HCT116 (cell line): ENCODE measurements around the gene SPIB. TPM values are rescaled to one million over a fixed set of nuclear protein-coding genes. Genes with fewer than 3 reads are reported as not detected.

Experiments used
- ATAC-seq: fragments of 200-7000 bp; cut with Tn5 transposase; 2 replicates; pipeline ENCODE4 v1.9.1; 2020; ENCODE audit warnings: mild to moderate bottlenecking, moderate library complexity
- BruUV-seq: library from RNA; stranded (reverse); fragments of 400-500 nt; replicated peaks from 2 replicates; lab custom pipeline; 2021; lab: Mats Ljungman, UMichigan
- CTCF ChIA-PET: fragments of 300-600 bp; sonication (Branson Sonifier 250); formaldehyde crosslinking; loops from one replicate; lab custom pipeline; 2021; ENCODE audit warnings: antibody characterized with exemption; lab: Charles Lee
- POLR2A ChIA-PET: fragments of 300-600, 350-600 bp; sonication (Branson Sonifier 250); formaldehyde crosslinking; loops from one replicate; lab custom pipeline; 2021; ENCODE audit warnings: antibody characterized with exemption; lab: Charles Lee
- RAD21 ChIA-PET, 2 experiments: fragments of 300-600 bp; sonication (Branson Sonifier 250); formaldehyde crosslinking; loops; one replicate each; lab custom pipeline; 2023; ENCODE audit warnings: low total read pairs in 2 of 2; ENCODE audit not compliant: uncharacterized antibody in 2 of 2, unreplicated experiment in 2 of 2, low non-redundant PET in 1 of 2; lab: Charles Lee
- DNase-seq: peaks from one replicate; pipeline ENCODE4 v3.0.0-alpha.2; 2010; ENCODE audit warnings: low read depth, low spot score
- H2AFZ ChIP-seq: fragments of 200-600 bp; shearing (Covaris generic), sonication (generic); 2 replicates; pipeline ENCODE4 v1.6.1; 2017; ENCODE audit warnings: low read depth, mixed run types, mixed read lengths, antibody characterized with exemption, low read length; ENCODE audit not compliant: poor library complexity, severe bottlenecking
- H3K27ac ChIP-seq: 2 replicates; pipeline ENCODE4 v1.5.1; 2012; ENCODE audit warnings: low read depth, low read length
- H3K27me3 ChIP-seq: fragments of 200-600 bp; sonication (generic); 2 replicates; pipeline ENCODE4 v1.6.1; 2016; ENCODE audit warnings: mixed run types, low read length, mixed read lengths; ENCODE audit not compliant: insufficient read depth
- H3K36me3 ChIP-seq, 2 experiments: fragments of 200-500 bp in 1 of 2; fragments of 200-600 bp in 1 of 2; sonication (Bioruptor generic) in 1 of 2; sonication (generic) in 1 of 2; 2 replicates each; pipeline versions ENCODE4 v1.5.1 to v1.6.1; 2014 to 2016; ENCODE audit warnings: low read length in 2 of 2, inconsistent platforms in 1 of 2, mixed read lengths in 1 of 2, mixed run types in 1 of 2; ENCODE audit not compliant: insufficient read depth in 2 of 2, control insufficient read depth in 1 of 2
- H3K4me1 ChIP-seq, 2 experiments: fragments of 200-600 bp in 1 of 2; sonication (generic) in 1 of 2; 2 replicates each; pipeline versions ENCODE4 v1.5.1 to v1.6.1; 2012 to 2017; ENCODE audit warnings: low read length in 2 of 2, inconsistent platforms in 1 of 2, mild to moderate bottlenecking in 1 of 2, mixed read lengths in 1 of 2, mixed run types in 1 of 2, moderate library complexity in 1 of 2; ENCODE audit not compliant: insufficient read depth in 2 of 2, control insufficient read depth in 1 of 2
- H3K4me2 ChIP-seq: fragments of 200-600 bp; sonication (generic); 2 replicates; pipeline ENCODE4 v1.6.1; 2017; ENCODE audit warnings: mixed run types, low read length, mixed read lengths
- H3K4me3 ChIP-seq, 2 experiments: fragments of 200-600 bp in 1 of 2; sonication (generic) in 1 of 2; replicated peaks in 1 of 2; 2 replicates each; pipeline ENCODE4 v1.5.1; 2011 to 2016; ENCODE audit warnings: low read length in 2 of 2, control low read depth in 1 of 2, low read depth in 1 of 2, mild to moderate bottlenecking in 1 of 2, mixed read lengths in 1 of 2, mixed run types in 1 of 2
- H3K79me2 ChIP-seq: fragments of 200-600 bp; sonication (generic); 2 replicates; pipeline ENCODE4 v1.6.1; 2017; ENCODE audit warnings: mild to moderate bottlenecking, mixed run types, low read length, moderate library complexity, mixed read lengths; ENCODE audit not compliant: insufficient read depth
- H3K9ac ChIP-seq: fragments of 200-600 bp; sonication (generic); 2 replicates; pipeline ENCODE4 v1.6.1; 2016; ENCODE audit warnings: low read length, mixed read lengths
- H3K9me2 ChIP-seq: fragments of 200-600 bp; sonication (generic), shearing (Covaris generic); 2 replicates; pipeline ENCODE4 v1.6.1; 2017; ENCODE audit warnings: mixed run types, mild to moderate bottlenecking, moderate library complexity; ENCODE audit not compliant: insufficient read depth
- H3K9me3 ChIP-seq, 2 experiments: fragments of 200-500 bp in 1 of 2; fragments of 200-600 bp in 1 of 2; sonication (Bioruptor generic) in 1 of 2; sonication (generic) in 1 of 2; 2 replicates each; pipeline ENCODE4 v1.6.1; 2014 to 2017; ENCODE audit warnings: low read length in 2 of 2, mixed read lengths in 2 of 2, inconsistent platforms in 1 of 2, low read depth in 1 of 2, mild to moderate bottlenecking in 1 of 2, mixed run types in 1 of 2, moderate library complexity in 1 of 2; ENCODE audit not compliant: control insufficient read depth in 1 of 2, insufficient read depth in 1 of 2
- H4K20me1 ChIP-seq: fragments of 200-600 bp; sonication (generic), shearing (Covaris generic); 2 replicates; pipeline ENCODE4 v1.6.1; 2017; ENCODE audit warnings: mixed run types, mild to moderate bottlenecking, moderate library complexity; ENCODE audit not compliant: insufficient read depth
- ELF1 ChIP-seq: IDR thresholded peaks from 2 replicates; pipeline ENCODE4 v1.6.1; 2012; ENCODE audit warnings: low read depth, borderline replicate concordance
- EZH2 ChIP-seq: fragments of 200-600 bp; sonication (generic); IDR thresholded peaks from 2 replicates; pipeline ENCODE4 v1.6.1; 2017; ENCODE audit warnings: antibody characterized with exemption, mixed run types
- JUND ChIP-seq: IDR thresholded peaks from 2 replicates; pipeline ENCODE4 v1.6.1; 2012
- POLR2AphosphoS5 ChIP-seq: IDR thresholded peaks from 2 replicates; pipeline ENCODE4 v1.6.1; 2011; ENCODE audit warnings: mild to moderate bottlenecking, low read depth, low read length, moderate library complexity
- SRF ChIP-seq: IDR thresholded peaks from 2 replicates; pipeline ENCODE4 v1.6.1; 2012; ENCODE audit warnings: low read depth
- TCF7L2 ChIP-seq: IDR thresholded peaks from 2 replicates; pipeline ENCODE4 v1.7.0; 2011; ENCODE audit warnings: borderline replicate concordance, inconsistent platforms; ENCODE audit not compliant: insufficient read depth, insufficient read length; ENCODE audit errors: extremely low read depth
- ZFX ChIP-seq: fragments of 450-650 bp; IDR thresholded peaks from 2 replicates; pipeline ENCODE4 v1.6.1; 2017
- ZNF274 ChIP-seq: fragments of 200-500 bp; sonication (Bioruptor generic); IDR thresholded peaks from 2 replicates; pipeline ENCODE4 v1.6.1; 2014; ENCODE audit warnings: mild to moderate bottlenecking, low read depth, low read length, inconsistent platforms
- intact Hi-C: fragments of 100-400 bp; cut with micrococcal nuclease; formaldehyde crosslinking; loops from 2 replicates; pipeline ENCODE4 v1.10.0; 2022
- total RNA-seq: library from RNA; stranded (reverse); gene quantifications from one replicate; pipeline ENCODE4 v1.2.1, GENCODE V29; 2021; ENCODE audit not compliant: unreplicated experiment
- TF ChIP-seq, protein P1 (sequence below), 3 experiments: fragments of 200-600 bp in 1 of 3; sonication (generic) in 1 of 3; IDR thresholded peaks in 2 of 3; conservative IDR thresholded peaks in 1 of 3; 2 replicates each; pipeline ENCODE4 v1.5.1; 2012 to 2017; ENCODE audit warnings: low read depth in 2 of 3, low read length in 2 of 3, antibody characterized with exemption in 1 of 3, borderline replicate concordance in 1 of 3, control low read depth in 1 of 3, mild to moderate bottlenecking in 1 of 3, mixed read lengths in 1 of 3, mixed run types in 1 of 3, moderate library complexity in 1 of 3; ENCODE audit not compliant: insufficient read depth in 1 of 3
- TF ChIP-seq, protein P2 (sequence below): IDR thresholded peaks from 2 replicates; pipeline ENCODE4 v1.6.1; 2011; ENCODE audit warnings: mild to moderate bottlenecking, low read length, moderate library complexity; ENCODE audit not compliant: insufficient replicate concordance; ENCODE audit errors: extremely low read depth

Gene SPIB
- total RNA-seq, 1 experiment from 2014 or later, result 0.96 TPM

DNA sequence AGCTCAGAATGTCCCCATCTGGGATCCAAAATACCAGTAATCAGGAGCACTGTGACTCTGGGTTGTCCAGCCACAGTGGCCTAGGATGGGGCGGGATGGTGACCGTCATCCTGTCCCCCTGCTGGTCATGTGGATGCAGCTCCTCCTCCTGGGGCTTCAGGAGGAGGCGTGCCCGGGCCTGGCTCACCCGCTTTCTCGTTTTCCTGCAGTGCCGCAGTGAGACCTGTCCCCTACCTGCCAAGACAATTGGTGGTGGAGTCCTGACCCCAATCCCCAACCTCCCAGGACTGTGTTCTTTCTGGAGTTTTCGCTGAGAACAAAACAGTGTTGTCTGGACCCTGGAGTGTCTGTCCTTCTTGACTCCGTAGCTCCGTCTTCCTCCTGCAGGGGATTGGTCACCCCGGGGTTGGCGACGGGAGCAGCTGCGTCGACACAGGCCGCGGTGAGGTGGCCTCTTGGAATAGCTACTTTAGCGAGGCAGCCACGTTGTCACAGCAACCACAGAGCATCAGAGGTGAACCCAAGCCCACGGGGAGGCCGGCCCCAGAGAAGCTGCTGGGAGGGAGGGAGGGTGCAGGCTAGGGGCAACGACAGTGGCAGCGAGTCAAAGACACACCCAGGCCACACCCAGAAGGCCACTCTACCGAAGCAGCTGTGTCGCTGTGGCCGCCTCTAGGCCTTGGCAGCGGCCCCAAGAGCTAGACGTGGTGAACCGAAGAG lies 47.4 kb downstream of the SPIB start:
- peak overlapping the region; percentile 39 to 55 for H3K4me3 ChIP-seq
- peaks cover 12 to 33% of the 10 kb centered on the region in 2 experiments for H3K4me1 ChIP-seq
- no peaks in the 10 kb centered on the region for H3K9me2 ChIP-seq
- peak overlapping the region; percentile 60 for H3K9ac ChIP-seq
- intact Hi-C loops, result no loop called here
- H3K4me2 ChIP-seq, result peak overlapping the region; percentile 86
- POLR2A ChIA-PET, result interaction anchor here (1.1 to 1.5 kb wide), 2 partner anchors 9 to 82 kb away, joined by 3 read pairs; partner anchors contain the start of gene POLD1
- peak overlapping the region; percentile 50 for H3K27ac ChIP-seq
- H3K9me3 ChIP-seq, result no peaks in the 10 kb centered on the region
- H3K27me3 ChIP-seq, result no peaks in the 10 kb centered on the region
- no peaks in the 10 kb centered on the region for H3K79me2 ChIP-seq
- ATAC-seq, result peak; percentile 91
- RAD21 ChIA-PET, result no interaction called here
- no peaks in the 10 kb centered on the region for H4K20me1 ChIP-seq
- no peaks in the 10 kb centered on the region for H3K36me3 ChIP-seq
- DNase-seq, result peak; percentile 42
- CTCF ChIA-PET, result interaction anchor here (0.7 to 1.7 kb wide), 6 partner anchors 8 to 109 kb away, joined by 3 to 8 read pairs (median 4); no protein-coding TSS in a partner anchor
- H2AFZ ChIP-seq, result peak overlapping the region; percentile 95
- TF ChIP-seq EZH2, result no peak
- TF ChIP-seq, protein P1, sequence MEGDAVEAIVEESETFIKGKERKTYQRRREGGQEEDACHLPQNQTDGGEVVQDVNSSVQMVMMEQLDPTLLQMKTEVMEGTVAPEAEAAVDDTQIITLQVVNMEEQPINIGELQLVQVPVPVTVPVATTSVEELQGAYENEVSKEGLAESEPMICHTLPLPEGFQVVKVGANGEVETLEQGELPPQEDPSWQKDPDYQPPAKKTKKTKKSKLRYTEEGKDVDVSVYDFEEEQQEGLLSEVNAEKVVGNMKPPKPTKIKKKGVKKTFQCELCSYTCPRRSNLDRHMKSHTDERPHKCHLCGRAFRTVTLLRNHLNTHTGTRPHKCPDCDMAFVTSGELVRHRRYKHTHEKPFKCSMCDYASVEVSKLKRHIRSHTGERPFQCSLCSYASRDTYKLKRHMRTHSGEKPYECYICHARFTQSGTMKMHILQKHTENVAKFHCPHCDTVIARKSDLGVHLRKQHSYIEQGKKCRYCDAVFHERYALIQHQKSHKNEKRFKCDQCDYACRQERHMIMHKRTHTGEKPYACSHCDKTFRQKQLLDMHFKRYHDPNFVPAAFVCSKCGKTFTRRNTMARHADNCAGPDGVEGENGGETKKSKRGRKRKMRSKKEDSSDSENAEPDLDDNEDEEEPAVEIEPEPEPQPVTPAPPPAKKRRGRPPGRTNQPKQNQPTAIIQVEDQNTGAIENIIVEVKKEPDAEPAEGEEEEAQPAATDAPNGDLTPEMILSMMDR (IDR thresholded peaks at IDR 0.05 in 2 of 3, conservative IDR thresholded peaks at IDR 0.05 in 1 of 3; ENCODE audit: borderline replicate concordance in 1 of 3, insufficient read depth in 1 of 3, low read depth in 2 of 3, low read length in 2 of 3), result peak in 2 of 3 experiments; percentile 56 to 67; a peak in 4 of 6 replicates
- TF ChIP-seq POLR2AphosphoS5, result peak; percentile 46; the same call in 1 of the 2 replicates
- no TSS peak for BruUV-seq

DNA sequence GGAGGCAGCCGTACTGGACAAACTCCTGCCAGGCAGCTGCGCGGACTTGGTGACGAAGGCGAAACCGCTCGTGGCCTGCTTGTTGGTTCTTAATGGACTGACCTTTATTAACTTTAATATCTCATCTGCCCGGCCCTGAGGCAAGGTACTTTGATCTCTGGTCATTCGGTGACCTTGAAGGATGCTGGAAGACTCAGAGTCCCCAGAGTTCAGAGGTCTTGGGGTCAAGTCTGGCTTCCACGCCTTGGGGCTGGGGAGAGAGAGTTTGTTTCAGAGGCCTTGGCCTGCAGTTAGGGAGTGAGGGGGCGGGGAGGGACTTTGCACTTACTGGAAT lies 47.9 kb downstream of the SPIB start:
- H3K36me3 ChIP-seq, result no peaks in the 10 kb centered on the region
- peak overlapping the region; percentile 86 for H3K4me2 ChIP-seq
- H3K27ac ChIP-seq, result peak overlapping the region; percentile 50
- peaks cover 12 to 27% of the 10 kb centered on the region in 2 experiments for H3K4me1 ChIP-seq
- H4K20me1 ChIP-seq, result no peaks in the 10 kb centered on the region
- POLR2A ChIA-PET, result interaction anchor here (1.1 to 1.5 kb wide), 2 partner anchors 9 to 82 kb away, joined by 3 read pairs; partner anchors contain the start of gene POLD1
- H3K4me3 ChIP-seq, result peak overlapping the region; percentile 39 to 55
- CTCF ChIA-PET, result interaction anchor here (1.3 to 1.7 kb wide), 3 partner anchors 12 to 109 kb away, joined by 6 to 8 read pairs (median 6); no protein-coding TSS in a partner anchor
- BruUV-seq, result TSS peak; percentile 59
- H3K9me3 ChIP-seq, result no peaks in the 10 kb centered on the region
- no peak overlapping the region for H2AFZ ChIP-seq
- DNase-seq (no peak), ATAC-seq (no peak)
- no peaks in the 10 kb centered on the region for H3K79me2 ChIP-seq
- H3K9me2 ChIP-seq, result no peaks in the 10 kb centered on the region
- peak overlapping the region; percentile 60; the same call in 1 of the 2 replicates for H3K9ac ChIP-seq
- RAD21 ChIA-PET, result no interaction called here
- no peaks in the 10 kb centered on the region for H3K27me3 ChIP-seq
- intact Hi-C loops, result no loop called here
- TF ChIP-seq EZH2, result no peak
- TF ChIP-seq ZFX, result no peak
- no peak for TF ChIP-seq ZNF274
- no peak for TF ChIP-seq JUND
- TF ChIP-seq, protein P1 (IDR thresholded peaks at IDR 0.05 in 2 of 3, conservative IDR thresholded peaks at IDR 0.05 in 1 of 3; ENCODE audit: borderline replicate concordance in 1 of 3, insufficient read depth in 1 of 3, low read depth in 2 of 3, low read length in 2 of 3), result no peak
- no peak for TF ChIP-seq TCF7L2
- no peak for TF ChIP-seq SRF
- TF ChIP-seq, protein P2, sequence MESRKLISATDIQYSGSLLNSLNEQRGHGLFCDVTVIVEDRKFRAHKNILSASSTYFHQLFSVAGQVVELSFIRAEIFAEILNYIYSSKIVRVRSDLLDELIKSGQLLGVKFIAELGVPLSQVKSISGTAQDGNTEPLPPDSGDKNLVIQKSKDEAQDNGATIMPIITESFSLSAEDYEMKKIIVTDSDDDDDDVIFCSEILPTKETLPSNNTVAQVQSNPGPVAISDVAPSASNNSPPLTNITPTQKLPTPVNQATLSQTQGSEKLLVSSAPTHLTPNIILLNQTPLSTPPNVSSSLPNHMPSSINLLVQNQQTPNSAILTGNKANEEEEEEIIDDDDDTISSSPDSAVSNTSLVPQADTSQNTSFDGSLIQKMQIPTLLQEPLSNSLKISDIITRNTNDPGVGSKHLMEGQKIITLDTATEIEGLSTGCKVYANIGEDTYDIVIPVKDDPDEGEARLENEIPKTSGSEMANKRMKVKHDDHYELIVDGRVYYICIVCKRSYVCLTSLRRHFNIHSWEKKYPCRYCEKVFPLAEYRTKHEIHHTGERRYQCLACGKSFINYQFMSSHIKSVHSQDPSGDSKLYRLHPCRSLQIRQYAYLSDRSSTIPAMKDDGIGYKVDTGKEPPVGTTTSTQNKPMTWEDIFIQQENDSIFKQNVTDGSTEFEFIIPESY, result no peak
- no peak for TF ChIP-seq ELF1
